HG03025 (cell line): ENCODE data around the gene TLR4.

Experiments used
- ATAC-seq: cut with Tn5 transposase; IDR thresholded peaks from one replicate; pipeline ENCODE4 v1.9.1; 2021; ENCODE audit warnings: mild to moderate bottlenecking, moderate library complexity; ENCODE audit not compliant: unreplicated experiment, low FRiP score

TLR4 gene

GRCh38 chr9:117709936-117710335, 5.7 kb downstream of the TLR4 start:
- no peak for ATAC-seq

DNA sequence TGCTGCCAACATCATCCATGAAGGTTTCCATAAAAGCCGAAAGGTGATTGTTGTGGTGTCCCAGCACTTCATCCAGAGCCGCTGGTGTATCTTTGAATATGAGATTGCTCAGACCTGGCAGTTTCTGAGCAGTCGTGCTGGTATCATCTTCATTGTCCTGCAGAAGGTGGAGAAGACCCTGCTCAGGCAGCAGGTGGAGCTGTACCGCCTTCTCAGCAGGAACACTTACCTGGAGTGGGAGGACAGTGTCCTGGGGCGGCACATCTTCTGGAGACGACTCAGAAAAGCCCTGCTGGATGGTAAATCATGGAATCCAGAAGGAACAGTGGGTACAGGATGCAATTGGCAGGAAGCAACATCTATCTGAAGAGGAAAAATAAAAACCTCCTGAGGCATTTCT, 10.1 kb downstream of the TLR4 start:
- no peak for ATAC-seq

DNA sequence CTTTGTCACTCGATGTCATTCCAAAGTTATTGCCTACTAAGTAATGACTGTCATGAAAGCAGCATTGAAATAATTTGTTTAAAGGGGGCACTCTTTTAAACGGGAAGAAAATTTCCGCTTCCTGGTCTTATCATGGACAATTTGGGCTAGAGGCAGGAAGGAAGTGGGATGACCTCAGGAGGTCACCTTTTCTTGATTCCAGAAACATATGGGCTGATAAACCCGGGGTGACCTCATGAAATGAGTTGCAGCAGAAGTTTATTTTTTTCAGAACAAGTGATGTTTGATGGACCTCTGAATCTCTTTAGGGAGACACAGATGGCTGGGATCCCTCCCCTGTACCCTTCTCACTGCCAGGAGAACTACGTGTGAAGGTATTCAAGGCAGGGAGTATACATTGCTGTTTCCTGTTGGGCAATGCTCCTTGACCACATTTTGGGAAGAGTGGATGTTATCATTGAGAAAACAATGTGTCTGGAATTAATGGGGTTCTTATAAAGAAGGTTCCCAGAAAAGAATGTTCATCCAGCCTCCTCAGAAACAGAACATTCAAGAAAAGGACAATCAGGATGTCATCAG, 11.3 kb downstream of the TLR4 start:
- ATAC-seq = no peak

- peak; percentile 95 for ATAC-seq
These were observed 13.9 kb downstream of the TLR4 start for GRCh38 chr9:117718085-117718484.

DNA sequence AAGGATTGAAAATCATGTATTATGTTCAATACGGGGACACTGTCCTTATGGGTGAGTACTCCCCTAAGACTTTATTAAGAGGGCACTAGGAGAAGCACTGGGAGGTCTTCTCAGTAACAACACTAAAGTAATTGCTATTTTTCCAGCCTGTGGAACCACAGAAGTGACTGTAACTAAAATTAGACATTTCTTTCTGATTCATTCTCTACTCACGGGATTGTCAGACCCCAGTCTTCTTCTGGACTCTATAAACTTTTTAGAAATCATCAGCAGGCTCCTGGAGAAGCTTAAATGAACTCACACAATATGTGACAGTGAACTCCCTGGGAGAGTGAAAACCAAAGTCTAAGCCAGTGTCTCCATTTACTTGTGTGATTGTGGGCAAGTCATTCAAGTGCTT, 14.5 kb downstream of the TLR4 start:
- ATAC-seq = no peak

DNA sequence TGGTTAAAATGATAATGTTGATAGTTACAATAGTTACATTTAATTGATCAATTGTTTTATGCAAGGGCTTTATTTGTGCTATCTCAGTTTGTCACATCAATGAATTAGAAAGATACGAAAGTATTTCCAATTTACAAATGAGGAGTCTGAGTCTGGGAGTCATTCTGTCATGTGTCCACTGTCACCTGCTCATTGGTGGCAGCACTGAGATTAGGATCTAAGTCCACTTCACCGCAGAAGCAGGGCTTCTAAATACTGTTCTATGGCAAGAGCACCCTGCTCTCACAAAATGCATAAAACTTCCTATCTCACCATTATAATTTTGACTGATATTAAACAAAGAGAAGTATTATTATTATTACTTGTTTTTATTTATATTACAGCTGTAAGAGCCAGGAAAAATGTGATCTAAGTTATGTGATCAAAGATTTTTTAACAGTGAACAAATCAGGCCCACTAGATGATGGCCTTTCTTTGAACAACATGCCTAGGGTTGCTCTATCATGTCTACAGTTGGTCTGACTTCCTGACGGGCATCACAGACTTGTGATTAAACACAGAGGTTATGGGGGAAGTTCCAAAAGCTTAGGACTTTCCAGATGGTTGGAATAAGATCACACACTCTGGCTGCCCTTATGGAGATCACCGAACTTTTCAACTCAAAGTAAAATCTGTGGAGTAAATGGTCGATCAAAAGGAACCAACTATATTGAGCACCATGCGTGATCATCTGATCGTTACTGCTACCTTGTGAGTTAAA, 15.1 kb downstream of the TLR4 start:
- ATAC-seq = no peak

DNA sequence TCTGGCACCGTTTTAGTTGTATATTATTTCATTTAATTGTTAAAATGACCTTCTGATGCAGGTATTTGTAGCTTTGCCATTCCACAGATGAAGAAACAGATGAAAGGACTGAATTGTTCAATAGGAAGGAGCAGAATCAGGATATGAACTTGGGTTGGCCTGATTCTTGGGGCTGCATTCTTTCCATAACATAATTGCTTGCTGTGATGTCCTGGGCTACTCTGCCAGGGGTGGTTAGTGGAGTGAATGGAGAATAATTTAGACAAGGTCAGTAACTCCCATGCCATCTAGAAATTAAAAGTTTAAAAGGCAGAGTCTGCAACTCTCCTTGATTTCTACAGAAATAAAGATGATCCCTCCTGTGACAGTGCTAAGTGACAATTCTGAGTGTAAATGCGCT, 15.9 kb downstream of the TLR4 start:
- no peak for ATAC-seq

DNA sequence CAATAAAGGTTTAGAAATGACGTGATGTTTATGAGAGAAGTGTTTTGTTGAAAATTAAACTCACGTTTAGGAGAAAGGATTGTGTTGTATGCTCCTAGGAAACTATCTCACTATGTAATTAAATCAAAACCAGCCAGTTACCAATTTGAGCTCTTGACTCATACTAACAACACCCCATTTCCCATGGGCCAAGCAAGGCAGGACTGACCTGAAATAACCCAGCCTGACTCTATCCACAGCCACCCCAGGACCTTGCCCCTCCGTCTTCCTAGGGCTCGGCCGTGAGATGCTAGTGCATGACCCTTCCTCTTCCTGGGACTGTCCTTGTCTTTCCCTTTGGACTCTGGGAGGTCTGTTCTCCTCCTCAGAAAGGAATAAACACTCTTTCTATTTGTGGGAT, 16.4 kb downstream of the TLR4 start:
- no peak for ATAC-seq

- ATAC-seq = no peak
These were observed 16.8 kb downstream of the TLR4 start for GRCh38 chr9:117720987-117721386.

DNA sequence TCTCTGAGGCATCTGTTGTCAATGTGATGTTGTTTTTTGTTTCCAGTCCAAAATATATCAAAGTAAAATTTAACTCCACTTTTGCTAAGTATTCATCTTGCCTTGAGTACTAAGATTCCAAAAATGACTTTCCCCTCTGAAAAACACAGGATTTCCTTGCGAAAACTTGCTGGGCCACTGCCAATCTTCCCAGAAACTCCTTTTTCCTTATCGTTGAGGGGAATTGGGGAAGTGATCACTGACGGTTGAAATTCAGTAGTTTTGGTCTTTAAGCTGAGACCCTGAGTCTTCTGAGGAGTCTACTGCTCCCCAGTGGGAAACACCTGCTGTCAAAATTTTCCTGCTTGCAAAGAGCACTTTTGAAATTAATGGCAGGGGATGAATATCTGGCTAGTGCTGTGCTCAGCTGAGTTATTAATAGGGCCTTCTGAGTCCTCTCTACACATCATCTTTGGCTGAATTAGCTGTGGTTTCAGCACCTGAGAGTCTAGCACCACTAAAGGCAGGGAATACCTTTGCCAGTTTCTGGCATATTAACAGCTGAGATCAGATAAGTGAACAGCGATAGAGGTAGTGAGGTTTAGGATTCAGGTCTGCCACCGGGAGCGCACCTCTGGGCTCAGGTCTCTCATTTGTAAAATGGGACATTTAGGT, 18.0 kb downstream of the TLR4 start:
- no peak for ATAC-seq

DNA sequence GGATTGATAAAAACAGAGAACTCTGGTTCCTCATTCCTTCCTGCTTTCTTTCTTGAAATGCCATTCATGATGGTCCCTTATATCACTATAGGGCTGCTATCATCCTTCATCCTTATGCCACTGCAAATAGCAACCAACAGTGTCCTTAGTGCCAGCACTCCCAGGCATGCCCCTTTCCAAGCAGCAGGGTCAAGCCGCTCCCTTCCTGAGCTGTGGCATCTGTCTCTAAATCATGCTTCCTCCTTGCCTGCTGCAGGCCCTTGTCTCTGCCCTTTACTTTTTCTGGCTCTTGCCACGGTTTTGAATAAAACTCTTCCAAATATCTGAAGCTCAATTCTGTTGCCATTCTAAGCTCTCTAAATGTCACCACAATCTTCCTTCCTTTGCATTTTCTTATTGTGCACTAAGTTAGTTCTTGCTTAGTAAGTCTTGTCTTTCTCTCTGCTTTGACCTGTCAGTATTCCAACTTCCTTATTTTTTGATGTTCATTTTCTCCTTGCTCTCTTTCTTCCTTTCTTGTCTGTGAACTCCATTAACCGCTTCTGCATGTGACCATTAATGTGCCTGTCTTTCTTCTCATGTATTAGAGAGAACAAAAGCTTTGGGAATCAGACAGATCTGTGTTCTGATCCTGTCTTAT, 19.9 kb downstream of the TLR4 start:
- ATAC-seq = no peak

GRCh38 chr9:117725426-117725887, 21.3 kb downstream of the TLR4 start:
- ATAC-seq = no peak

DNA sequence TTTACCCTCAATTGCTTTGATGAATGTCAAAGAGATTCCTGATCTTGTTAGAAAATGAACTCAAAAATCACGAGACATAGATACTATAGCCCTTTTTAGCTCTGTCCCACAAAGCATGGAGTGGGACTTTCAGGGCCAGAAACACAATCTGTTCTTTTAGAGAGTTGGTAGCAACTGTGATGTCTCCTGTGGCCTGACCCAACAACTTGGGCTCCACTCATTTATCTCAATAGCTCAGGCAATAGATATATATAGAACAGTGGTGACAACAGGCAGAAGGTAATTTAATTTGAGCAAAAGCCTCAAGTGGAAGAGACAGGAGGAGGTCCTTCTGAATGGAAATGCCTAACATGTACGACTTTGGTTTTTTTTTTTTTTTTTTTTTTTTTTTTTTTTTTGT, 25.2 kb downstream of the TLR4 start:
- ATAC-seq = no peak

- no peak for ATAC-seq
These were observed 28.3 kb downstream of the TLR4 start for GRCh38 chr9:117732494-117732893.

DNA sequence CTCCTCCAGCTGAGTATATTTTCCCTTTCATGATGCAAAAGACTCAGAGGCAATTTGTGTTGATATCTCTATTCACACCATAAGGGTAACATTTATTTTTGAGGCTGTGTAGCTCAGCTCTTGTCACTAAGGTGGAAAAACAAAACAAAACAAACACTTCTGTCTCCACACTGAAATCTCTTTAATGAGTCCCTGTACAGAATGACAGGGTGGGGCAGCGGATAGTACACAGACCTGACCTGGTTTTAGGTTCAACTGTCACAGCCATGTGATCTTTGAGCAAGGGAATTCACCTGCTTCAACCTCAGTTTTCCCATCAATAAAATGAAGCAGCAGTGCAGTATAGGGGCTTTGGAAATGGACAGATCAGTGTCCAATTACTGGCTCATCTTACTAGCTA, 29.3 kb downstream of the TLR4 start:
- no peak for ATAC-seq

DNA sequence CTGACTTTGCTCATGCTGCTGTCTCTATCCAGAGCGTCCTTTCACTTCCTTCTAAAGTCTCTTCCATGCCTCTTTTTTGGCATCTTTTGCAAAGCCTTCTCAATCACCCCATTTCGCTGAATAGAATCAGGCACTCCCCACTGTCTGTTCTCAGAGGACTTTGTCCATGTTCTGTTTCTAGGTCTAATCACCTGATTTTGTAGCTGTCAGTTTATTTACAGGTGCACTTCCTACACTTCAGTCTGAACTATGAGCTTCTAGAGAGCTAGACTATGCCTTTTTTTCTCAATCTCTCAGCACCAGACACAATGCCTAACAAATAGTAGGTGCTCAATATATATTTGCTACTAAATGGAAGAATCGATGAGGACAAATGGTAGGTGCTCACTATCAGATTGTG, 29.9 kb downstream of the TLR4 start:
- ATAC-seq = no peak

DNA sequence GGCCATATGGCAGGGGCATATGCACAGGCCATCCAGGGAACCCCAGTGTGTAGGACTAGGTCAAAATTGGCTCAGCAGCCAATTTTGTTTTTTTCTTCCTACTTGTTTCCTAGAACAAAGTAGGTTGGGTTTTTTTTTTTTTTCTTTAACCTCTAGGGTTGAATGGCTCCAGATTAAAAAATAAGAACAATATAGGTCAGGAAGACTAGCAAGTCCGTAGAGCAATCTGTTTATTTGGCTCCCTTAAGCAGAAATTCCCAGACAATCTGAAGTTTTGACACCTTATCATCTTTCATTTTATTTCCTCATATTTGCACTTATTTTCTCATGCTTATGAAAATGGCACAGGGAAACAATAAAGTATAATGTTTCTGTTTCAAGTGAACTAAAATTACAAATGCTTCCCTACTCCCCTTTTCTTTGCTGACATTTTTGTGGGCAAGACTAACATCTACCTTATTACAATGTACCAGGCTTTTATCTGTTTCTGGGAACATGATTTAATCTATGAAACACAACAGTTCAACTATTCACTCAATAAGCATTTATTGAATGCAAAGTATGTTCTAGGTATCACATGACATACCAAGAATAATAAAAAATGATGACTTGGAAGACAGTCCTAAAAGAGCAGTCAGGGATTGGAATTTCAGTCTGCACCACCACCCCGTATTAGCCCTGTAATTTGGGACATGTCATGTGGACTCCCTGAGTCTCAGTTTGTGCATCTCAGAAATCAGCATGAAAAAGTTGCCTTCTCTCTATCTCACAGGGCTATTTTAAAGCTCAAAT, 30.5 kb downstream of the TLR4 start:
- ATAC-seq = no peak

DNA sequence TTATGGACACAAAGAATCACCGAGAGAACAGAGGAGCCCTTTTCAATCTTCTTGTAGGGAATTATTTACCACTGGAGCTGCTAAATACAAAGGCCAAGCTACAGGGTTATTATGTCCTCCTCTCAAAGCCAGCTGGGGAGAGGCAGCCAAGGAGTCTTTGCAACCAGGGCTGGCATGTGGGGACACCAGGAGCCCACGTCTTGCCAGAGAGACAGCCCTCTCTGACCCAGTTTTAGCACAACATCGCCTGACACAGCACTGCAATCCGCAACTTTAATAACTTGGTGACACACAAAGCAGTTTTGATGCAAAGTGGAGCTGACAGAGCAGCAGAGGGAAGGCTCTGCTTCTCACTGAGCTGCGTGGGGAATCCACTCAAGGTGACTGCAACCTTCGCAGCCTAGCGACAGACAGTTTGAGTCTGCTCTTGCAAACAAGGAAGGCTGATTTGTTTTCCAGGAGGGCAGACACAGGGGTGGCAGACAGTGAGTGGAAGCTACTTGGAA, 33.6 kb downstream of the TLR4 start:
- no peak for ATAC-seq

- ATAC-seq = no peak
These were observed 35.0 kb downstream of the TLR4 start for GRCh38 chr9:117739206-117739605.

DNA sequence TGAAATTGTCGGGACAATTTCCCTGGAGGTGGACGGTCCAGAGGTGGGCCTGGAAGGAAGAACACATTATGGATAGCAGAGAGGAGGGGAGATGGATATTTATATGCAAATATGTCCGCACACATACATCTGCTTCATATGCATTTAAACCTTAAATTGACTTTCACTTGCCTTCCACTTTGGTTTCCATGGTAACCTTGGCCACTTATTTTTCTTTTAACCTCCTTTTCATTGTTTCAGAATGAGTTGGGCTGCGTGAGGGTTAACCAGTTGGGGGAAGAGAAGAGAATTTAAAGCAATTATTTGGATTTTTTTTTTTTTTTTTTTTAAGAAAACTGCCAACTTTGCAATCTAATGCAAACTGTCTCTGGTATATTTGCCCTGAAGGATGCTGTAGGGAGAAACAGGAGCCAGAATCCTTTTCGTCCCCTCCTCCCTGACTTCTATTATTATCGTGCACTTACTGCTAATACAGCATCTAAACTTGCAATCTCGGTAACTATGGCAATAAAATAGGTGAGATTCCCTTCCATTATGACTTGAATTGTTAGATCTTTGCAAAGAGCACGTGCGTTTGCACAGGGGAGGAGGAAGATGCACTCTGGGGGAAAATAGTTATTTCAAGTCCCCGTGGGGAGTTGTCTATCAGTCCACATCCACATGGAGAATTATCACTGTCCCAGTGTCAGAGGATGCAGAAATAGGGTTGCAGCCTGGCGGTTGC, 35.6 kb downstream of the TLR4 start:
- no peak for ATAC-seq
